Upper lobe of left lung (tissue), 4 donors: ENCODE measurements around the gene PTPRG.

Experiments
- CTCF ChIP-seq, 6 experiments: fragments of 450-650 bp in 4 of 6; fragments of 200-600 bp in 2 of 6; sonication (generic) in 2 of 6; IDR thresholded peaks; one replicate each; pipeline ENCODE4 v1.5.1; 2016 to 2019; ENCODE audit warnings: antibody characterized with exemption in 6 of 6
- POLR2A ChIP-seq, 4 donors: fragments of 450-650 bp; IDR thresholded peaks; one replicate each; pipeline ENCODE4 v1.5.1; 2016 to 2017; ENCODE audit warnings: antibody characterized with exemption in 4 of 4, mild to moderate bottlenecking in 2 of 4
- POLR2AphosphoS5 ChIP-seq, 2 donors: sonication (generic); formaldehyde crosslinking; IDR thresholded peaks; one replicate each; pipeline ENCODE4 v1.5.1; 2017; ENCODE audit warnings: antibody characterized with exemption in 2 of 2

- no peak for TF ChIP-seq CTCF (IDR thresholded peaks at IDR 0.05)
- TF ChIP-seq POLR2AphosphoS5 (IDR thresholded peaks at IDR 0.05): no peak
- no peak for TF ChIP-seq POLR2A (IDR thresholded peaks at IDR 0.05)
Observed at GRCh38 chr3:62295571-62295970, 734.2 kb downstream of the PTPRG start.
